MM.1S (cell line): ENCODE measurements around the gene EIF4H.

Experiments used
- DNase-seq: peaks from one replicate; pipeline ENCODE4 v3.0.0-alpha.2; 2015
- H2AFZ ChIP-seq: fragments of 300-600 bp; sonication (generic); 2 replicates; pipeline ENCODE4 v1.6.0; 2016; ENCODE audit warnings: antibody characterized with exemption, low read length
- H3F3A ChIP-seq: fragments of 300-600 bp; sonication (generic); 2 replicates; pipeline ENCODE4 v1.6.1; 2016; ENCODE audit warnings: mild to moderate bottlenecking, antibody characterized with exemption, low read length, moderate library complexity, mixed read lengths; ENCODE audit not compliant: insufficient read depth
- H3K27ac ChIP-seq: fragments of 300-600 bp; sonication (generic); 2 replicates; pipeline ENCODE4 v1.5.1; 2016; ENCODE audit warnings: mild to moderate bottlenecking, low read length
- H3K27me3 ChIP-seq: fragments of 300-600 bp; sonication (generic); replicated peaks from 2 replicates; pipeline ENCODE4 v1.6.0; 2016; ENCODE audit warnings: low read length; ENCODE audit not compliant: insufficient read depth
- H3K36me3 ChIP-seq: fragments of 300-600 bp; sonication (generic); replicated peaks from 2 replicates; pipeline ENCODE4 v1.6.1; 2016; ENCODE audit warnings: mild to moderate bottlenecking, low read length, mixed read lengths; ENCODE audit not compliant: insufficient read depth
- H3K4me1 ChIP-seq: fragments of 300-600 bp; sonication (generic); 2 replicates; pipeline ENCODE4 v1.6.1; 2016; ENCODE audit warnings: low read length, mixed read lengths
- H3K4me2 ChIP-seq: fragments of 300-600 bp; sonication (generic); 2 replicates; pipeline ENCODE4 v1.6.0; 2016; ENCODE audit warnings: low read depth, low read length
- H3K4me3 ChIP-seq: fragments of 300-600 bp; sonication (generic); 2 replicates; pipeline ENCODE4 v1.5.1; 2016; ENCODE audit warnings: low read length, mixed read lengths
- H3K79me2 ChIP-seq: fragments of 300-600 bp; sonication (generic); 2 replicates; pipeline ENCODE4 v1.6.1; 2016; ENCODE audit warnings: mixed run types, low read length, mixed read lengths
- H3K9ac ChIP-seq: fragments of 300-600 bp; sonication (generic); 2 replicates; pipeline ENCODE4 v1.6.1; 2016; ENCODE audit warnings: low read length, mixed read lengths
- H3K9me2 ChIP-seq: fragments of 300-600 bp; sonication (generic); replicated peaks from 2 replicates; pipeline ENCODE4 v1.6.1; 2016; ENCODE audit warnings: mild to moderate bottlenecking, low read length, mixed read lengths; ENCODE audit not compliant: insufficient read depth
- H3K9me3 ChIP-seq: fragments of 300-600 bp; sonication (generic); replicated peaks from 2 replicates; pipeline ENCODE4 v1.6.1; 2016; ENCODE audit warnings: mild to moderate bottlenecking, low read length, mixed read lengths; ENCODE audit not compliant: insufficient read depth
- H4K20me1 ChIP-seq: fragments of 300-600 bp; sonication (generic); 2 replicates; pipeline ENCODE4 v1.6.1; 2016; ENCODE audit warnings: mild to moderate bottlenecking, low read length, moderate library complexity, mixed read lengths; ENCODE audit not compliant: insufficient read depth
- CTCF ChIP-seq: fragments of 300-600 bp; sonication (generic); IDR thresholded peaks from 2 replicates; pipeline ENCODE4 v1.5.1; 2016; ENCODE audit warnings: antibody characterized with exemption, low read length, mixed read lengths
- EZH2 ChIP-seq: fragments of 300-600 bp; sonication (generic); optimal IDR thresholded peaks from 2 replicates; pipeline ENCODE3; 2017; ENCODE audit warnings: low read depth, mild to moderate bottlenecking, antibody characterized with exemption, low read length, mixed read lengths
- EZH2phosphoT487 ChIP-seq: fragments of 300-600 bp; sonication (generic); IDR thresholded peaks from 2 replicates; pipeline ENCODE4 v1.6.1; 2018; ENCODE audit warnings: antibody characterized with exemption, low read length

The EIF4H gene

GRCh38 chr7:74197449-74198124 is 23.4 kb downstream of the EIF4H start:
- Histone ChIP-seq H3F3A (peaks cover under 1% of the 10 kb centered on the region; the same call in 1 of the 2 replicates), H3K9ac (no peak overlapping the region), H3K4me1 (no peaks in the 10 kb centered on the region), H3K79me2 (peaks cover 8% of the 10 kb centered on the region), H4K20me1 (no peaks in the 10 kb centered on the region), H3K4me2 (no peak overlapping the region), H2AFZ (no peak overlapping the region), H3K36me3 (0 out of 2 replicates have a peak, but pooled peaks cover 3% of the 10 kb centered on the region), H3K27ac (no peak overlapping the region), H3K9me3 (no peaks in the 10 kb centered on the region), H3K27me3 (0 out of 2 replicates have a peak, but pooled peaks cover under 1% of the 10 kb centered on the region), H3K9me2 (no peaks in the 10 kb centered on the region), H3K4me3 (no peak overlapping the region)
- no peak for DNase-seq
- no peak for TF ChIP-seq EZH2

DNA sequence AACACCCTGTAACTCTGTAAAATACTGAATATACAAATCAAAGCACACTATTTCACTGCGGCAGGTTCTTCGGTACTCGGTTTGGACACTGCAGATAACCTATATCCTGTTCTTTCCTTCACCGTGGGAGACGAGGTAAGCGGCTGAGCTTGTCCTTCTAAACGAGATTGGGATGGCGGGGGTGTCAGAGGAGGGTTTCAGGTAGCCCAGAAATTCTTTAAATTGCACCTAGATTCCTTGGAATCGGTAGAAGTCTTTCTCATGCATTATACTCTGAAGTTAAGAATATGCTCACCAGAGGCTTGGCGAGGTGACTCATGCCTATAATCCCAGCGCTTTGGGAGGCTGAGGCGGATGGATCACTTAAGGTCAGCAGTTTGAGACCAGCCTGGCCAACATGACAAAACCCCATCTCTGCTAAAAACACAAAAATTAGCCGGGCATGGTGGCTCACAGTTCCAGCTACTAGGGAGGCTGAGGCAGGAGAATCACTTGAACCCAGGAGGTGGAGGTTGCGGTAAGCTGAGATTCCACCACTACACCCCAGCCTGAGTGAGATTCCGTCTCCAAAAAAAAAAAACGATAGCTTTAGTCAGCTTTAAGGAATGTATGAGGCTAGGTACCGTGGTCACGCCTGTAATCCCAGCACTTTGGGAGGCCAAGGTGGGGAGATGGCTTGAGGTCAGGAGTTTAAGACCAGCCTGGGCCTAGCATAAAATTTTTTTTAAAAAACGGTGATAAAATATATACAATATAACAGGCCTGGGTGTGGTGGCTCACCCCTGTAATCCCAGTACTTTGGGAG is 25.6 kb downstream of the EIF4H start:
- Histone ChIP-seq H3K27me3 (peaks cover 7% of the 10 kb centered on the region), H3K9ac (no peak overlapping the region), H2AFZ (no peak overlapping the region), H3K9me3 (no peaks in the 10 kb centered on the region), H3K4me1 (no peaks in the 10 kb centered on the region; the same call in 1 of the 2 replicates), H3K4me3 (no peak overlapping the region), H3K36me3 (no peaks in the 10 kb centered on the region), H3K9me2 (no peaks in the 10 kb centered on the region), H3F3A (peaks cover 10% of the 10 kb centered on the region; the same call in 1 of the 2 replicates), H4K20me1 (no peaks in the 10 kb centered on the region), H3K79me2 (peaks cover 2% of the 10 kb centered on the region; the same call in 1 of the 2 replicates), H3K27ac (no peak overlapping the region), H3K4me2 (no peak overlapping the region)
- TF ChIP-seq EZH2phosphoT487 (no peak), EZH2 (no peak), CTCF (no peak)
- no peak for DNase-seq

GRCh38 chr7:74202841-74203556 is 28.8 kb downstream of the EIF4H start:
- Histone ChIP-seq H3K36me3 (no peaks in the 10 kb centered on the region), H3K9me3 (no peaks in the 10 kb centered on the region), H3F3A (peaks cover 10% of the 10 kb centered on the region; the same call in 1 of the 2 replicates), H3K27ac (no peak overlapping the region), H4K20me1 (0 out of 2 replicates have a peak, but pooled peaks cover 5% of the 10 kb centered on the region), H3K9me2 (no peaks in the 10 kb centered on the region), H2AFZ (no peak overlapping the region), H3K79me2 (no peaks in the 10 kb centered on the region), H3K27me3 (peaks cover 24% of the 10 kb centered on the region), H3K4me3 (no peak overlapping the region), H3K4me2 (no peak overlapping the region), H3K4me1 (no peaks in the 10 kb centered on the region; the same call in 1 of the 2 replicates), H3K9ac (no peak overlapping the region)
- DNase-seq, result peak; percentile 74
- TF ChIP-seq CTCF (peak; percentile 50), EZH2phosphoT487 (no peak; the same call in 1 of the 2 replicates), EZH2 (no peak)
